Effector memory CD8-positive, alpha-beta T cell (primary cell): Measurements from ENCODE around the gene CBY3.

Source experiments
- ATAC-seq: fragments of 150-1000 bp; cut with Tn5 transposase; replicated peaks from 2 replicates; pipeline ENCODE4 v1.10.0; 2021; ENCODE audit warnings: mild to moderate bottlenecking, moderate library complexity
- DNase-seq, 3 experiments: peaks; one replicate each; pipeline ENCODE4 v3.0.0; 2021
- H3K27ac Mint-ChIP-seq, 2 donors: one replicate each; pipeline ENCODE4 v1.8.0; 2022; ENCODE audit warnings: mild to moderate bottlenecking in 2 of 2, mixed read lengths in 2 of 2, moderate library complexity in 2 of 2
- H3K27me3 Mint-ChIP-seq, 2 donors: one replicate each; pipeline ENCODE4 v1.8.0; 2022; ENCODE audit warnings: mixed read lengths in 2 of 2
- H3K36me3 Mint-ChIP-seq: one replicate; pipeline ENCODE4 v1.8.0; 2022; ENCODE audit warnings: mild to moderate bottlenecking, moderate library complexity, mixed read lengths; ENCODE audit not compliant: insufficient read depth
- H3K4me1 Mint-ChIP-seq, 2 donors: one replicate each; pipeline ENCODE4 v1.8.0; 2022; ENCODE audit warnings: low read depth in 2 of 2, mixed read lengths in 2 of 2
- H3K4me3 Mint-ChIP-seq, 2 donors: one replicate each; pipeline ENCODE4 v1.8.0; 2022; ENCODE audit warnings: mild to moderate bottlenecking in 2 of 2, mixed read lengths in 2 of 2, moderate library complexity in 2 of 2
- H3K9me3 Mint-ChIP-seq, 2 donors: one replicate each; pipeline ENCODE4 v1.8.0; 2022; ENCODE audit warnings: mixed read lengths in 2 of 2
- total RNA-seq, 9 experiments: gene quantifications; one replicate each; lab custom pipeline; 2026; lab: John Stamatoyannopoulos, UW

The CBY3 gene
- total RNA-seq: 0 to 0.48 (median 0.23) reads per million in 9 experiments

- Mint-ChIP-seq H3K36me3 (peaks cover 11% of the 10 kb centered on the region), H3K9me3 (no peaks in the 10 kb centered on the region), H3K4me1 (peaks cover 26 to 34% of the 10 kb centered on the region in 2 donors), H3K27ac (peak within 1 kb of the TSS; percentile 32 to 99), H3K27me3 (no peaks in the 10 kb centered on the region), H3K4me3 (peak within 1 kb of the TSS; percentile 63 to 64)
- ATAC-seq (no peak), DNase-seq (no peak)
Observed at GRCh38 chr5:179680780-179681401, at the start of gene CBY3. Gene CBY3, minus strand, starts transcription at chr5:179681034. Its CDS starts 116 bp downstream, at chr5:179680918.

- Mint-ChIP-seq H3K36me3 (peaks cover 51% of the 10 kb centered on the region), H3K4me1 (peaks cover 16 to 19% of the 10 kb centered on the region in 2 donors)
Observed at GRCh38 chr5:179730356-179730755, 49.5 kb upstream of the CBY3 start.

DNA sequence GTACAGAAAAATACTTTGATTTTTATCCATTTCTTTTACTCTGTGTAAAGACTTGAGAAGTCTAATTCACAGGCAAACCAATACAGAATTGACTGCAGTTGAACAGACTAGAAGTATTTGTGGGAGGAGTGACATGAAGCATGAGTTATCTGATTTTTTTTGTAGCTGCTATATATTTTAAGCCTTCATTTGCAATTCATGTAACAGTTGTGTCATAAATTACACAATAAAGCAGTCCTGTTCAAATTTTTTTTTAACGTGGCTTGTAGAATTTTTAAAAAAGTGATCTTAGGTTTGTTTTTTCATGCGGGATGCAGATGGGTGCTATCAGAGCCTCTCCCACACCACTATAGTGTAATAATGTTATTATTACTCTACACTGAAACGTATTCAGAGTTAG is 48.9 kb upstream of the CBY3 start:
- H3K27ac Mint-ChIP-seq: peak overlapping the region in 1 of 2 donors; percentile 49
- DNase-seq (no peak), ATAC-seq (no peak)
- H3K4me3 Mint-ChIP-seq: no peak overlapping the region
- no peaks in the 10 kb centered on the region for H3K27me3 Mint-ChIP-seq
- H3K9me3 Mint-ChIP-seq: no peaks in the 10 kb centered on the region
- peaks cover 16 to 18% of the 10 kb centered on the region in 2 donors for H3K4me1 Mint-ChIP-seq
- H3K36me3 Mint-ChIP-seq: peaks cover 58% of the 10 kb centered on the region

More at GRCh38 chr5:179730356-179730755, 49.5 kb upstream of the CBY3 start:
- Mint-ChIP-seq H3K27ac (peak overlapping the region in 1 of 2 donors; percentile 49), H3K4me3 (no peak overlapping the region), H3K27me3 (no peaks in the 10 kb centered on the region), H3K9me3 (no peaks in the 10 kb centered on the region)
- DNase-seq (no peak), ATAC-seq (no peak)

- Mint-ChIP-seq H3K27ac (no peak overlapping the region), H3K9me3 (no peaks in the 10 kb centered on the region)
- no peak for ATAC-seq
Observed at GRCh38 chr5:179729303-179729702, 48.5 kb upstream of the CBY3 start.

GRCh38 chr5:179727106-179727505 is 46.3 kb upstream of the CBY3 start:
- no peak overlapping the region for H3K27ac Mint-ChIP-seq

More at GRCh38 chr5:179729303-179729702, 48.5 kb upstream of the CBY3 start:
- DNase-seq: no peak
- Mint-ChIP-seq H3K4me3 (no peak overlapping the region), H3K27me3 (no peaks in the 10 kb centered on the region), H3K4me1 (peaks cover 12 to 14% of the 10 kb centered on the region in 2 donors), H3K36me3 (peaks cover 62% of the 10 kb centered on the region)

GRCh38 chr5:179724163-179724562 is 43.3 kb upstream of the CBY3 start:
- Mint-ChIP-seq H3K27me3 (no peaks in the 10 kb centered on the region), H3K9me3 (no peaks in the 10 kb centered on the region), H3K27ac (peak overlapping the region; percentile 13 to 37), H3K36me3 (peaks cover 95% of the 10 kb centered on the region), H3K4me1 (no peaks in the 10 kb centered on the region), H3K4me3 (no peak overlapping the region)
- DNase-seq (no peak), ATAC-seq (no peak)

More at GRCh38 chr5:179727106-179727505, 46.3 kb upstream of the CBY3 start:
- Mint-ChIP-seq H3K9me3 (no peaks in the 10 kb centered on the region), H3K4me3 (no peak overlapping the region), H3K36me3 (peaks cover 79% of the 10 kb centered on the region), H3K4me1 (peaks cover 6% of the 10 kb centered on the region in 2 donors), H3K27me3 (no peaks in the 10 kb centered on the region)
- DNase-seq (no peak), ATAC-seq (no peak)

- DNase-seq: no peak
- Mint-ChIP-seq H3K9me3 (no peaks in the 10 kb centered on the region), H3K36me3 (peaks cover 87% of the 10 kb centered on the region), H3K4me1 (peaks cover 0 to 4% of the 10 kb centered on the region in 2 donors), H3K27ac (peak overlapping the region in 1 of 2 donors; percentile 62), H3K4me3 (no peak overlapping the region), H3K27me3 (no peaks in the 10 kb centered on the region)
- no peak for ATAC-seq
Observed at GRCh38 chr5:179720222-179720621, 39.4 kb upstream of the CBY3 start.

- Mint-ChIP-seq H3K4me3 (no peak overlapping the region), H3K27ac (peak overlapping the region; percentile 0 to 49), H3K36me3 (peaks cover 91% of the 10 kb centered on the region), H3K9me3 (no peaks in the 10 kb centered on the region), H3K27me3 (no peaks in the 10 kb centered on the region), H3K4me1 (peaks cover 0 to 4% of the 10 kb centered on the region in 2 donors)
- no peak for ATAC-seq
- no peak for DNase-seq
Observed at GRCh38 chr5:179716286-179716685, 35.5 kb upstream of the CBY3 start.

DNA sequence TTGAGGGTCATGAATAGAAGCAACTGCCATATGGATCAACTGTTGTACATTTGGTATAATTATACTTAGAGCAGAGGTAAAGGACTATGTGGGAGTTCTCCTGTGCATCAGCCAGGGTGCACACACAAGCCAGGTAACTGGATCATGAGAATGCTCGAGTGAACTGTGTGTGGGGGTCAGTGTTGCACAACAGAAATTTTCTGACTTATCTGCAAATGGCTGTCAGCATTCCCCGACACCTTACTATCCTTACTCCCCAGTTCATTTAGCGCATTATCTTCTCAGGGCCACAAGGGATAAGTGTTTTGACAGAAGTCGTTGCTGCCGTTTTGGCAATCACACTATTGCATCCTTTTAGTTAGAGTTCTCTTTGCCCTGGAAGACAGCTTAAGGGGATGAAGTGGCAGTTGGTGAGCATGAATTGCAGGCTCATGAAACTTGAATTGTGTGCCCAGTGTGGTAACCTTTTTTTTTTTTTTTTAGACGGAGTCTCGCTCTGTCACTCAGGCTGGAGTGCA is 19.6 kb upstream of the CBY3 start:
- ATAC-seq: no peak
- peak overlapping the region; percentile 98 to 100 for H3K27ac Mint-ChIP-seq
- no peak for DNase-seq
- no peaks in the 10 kb centered on the region for H3K27me3 Mint-ChIP-seq
- peaks cover 41 to 56% of the 10 kb centered on the region in 2 donors for H3K4me1 Mint-ChIP-seq
- peaks cover 48% of the 10 kb centered on the region for H3K36me3 Mint-ChIP-seq
- peak overlapping the region; percentile 95 to 98 for H3K4me3 Mint-ChIP-seq
- H3K9me3 Mint-ChIP-seq: no peaks in the 10 kb centered on the region

DNA sequence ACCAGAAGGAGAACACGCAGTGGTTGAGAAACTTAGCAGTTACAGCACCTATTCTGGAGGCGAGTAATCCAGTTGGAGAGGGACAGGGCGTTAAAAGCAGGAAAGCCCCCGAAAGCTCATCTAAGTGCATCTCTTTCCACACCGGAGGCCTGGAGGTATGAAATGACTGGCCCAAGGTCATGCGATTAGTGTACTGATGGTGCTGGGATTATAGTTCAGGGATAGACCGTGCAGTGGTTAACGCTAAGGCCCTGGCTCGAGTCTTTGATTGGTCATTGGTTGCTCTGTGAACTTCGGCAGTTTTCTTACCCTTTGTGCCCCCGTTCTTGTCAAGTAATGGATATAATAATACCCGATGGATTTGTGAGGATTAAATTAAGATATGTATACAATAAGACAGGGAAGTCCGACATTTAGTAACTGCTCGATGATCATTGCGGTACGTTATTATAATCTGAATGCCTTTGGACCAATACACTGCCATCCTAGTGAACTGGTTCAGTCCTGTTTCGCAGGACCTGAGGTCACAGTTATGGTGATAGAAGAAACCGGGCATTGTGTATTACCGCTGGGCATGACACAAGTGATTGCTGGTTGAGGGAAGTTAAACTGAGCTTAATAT is 18.9 kb upstream of the CBY3 start:
- H3K27ac Mint-ChIP-seq: peak overlapping the region; percentile 98 to 100
- DNase-seq (peak in 2 of 3 experiments; percentile 5 to 27), ATAC-seq (no peak)
- no peaks in the 10 kb centered on the region for H3K27me3 Mint-ChIP-seq
- H3K4me1 Mint-ChIP-seq: peaks cover 39 to 52% of the 10 kb centered on the region in 2 donors
- no peaks in the 10 kb centered on the region for H3K9me3 Mint-ChIP-seq
- peak overlapping the region; percentile 95 to 98 for H3K4me3 Mint-ChIP-seq
- peaks cover 48% of the 10 kb centered on the region for H3K36me3 Mint-ChIP-seq

- H3K9me3 Mint-ChIP-seq: no peaks in the 10 kb centered on the region
- peak within 1 kb of the TSS; percentile 98 to 100 for H3K27ac Mint-ChIP-seq
- DNase-seq: no peak
- no peaks in the 10 kb centered on the region for H3K27me3 Mint-ChIP-seq
- ATAC-seq: no peak
- peak within 1 kb of the TSS; percentile 95 to 98 for H3K4me3 Mint-ChIP-seq
- peaks cover 37 to 50% of the 10 kb centered on the region in 2 donors for H3K4me1 Mint-ChIP-seq
- H3K36me3 Mint-ChIP-seq: peaks cover 42% of the 10 kb centered on the region
Observed at GRCh38 chr5:179698935-179699615, 18.2 kb upstream of the CBY3 start, which contains the start of gene CANX. Gene CANX, plus strand, starts transcription at chr5:179698967. Its CDS starts 6,715 bp downstream, at chr5:179705682.

DNA sequence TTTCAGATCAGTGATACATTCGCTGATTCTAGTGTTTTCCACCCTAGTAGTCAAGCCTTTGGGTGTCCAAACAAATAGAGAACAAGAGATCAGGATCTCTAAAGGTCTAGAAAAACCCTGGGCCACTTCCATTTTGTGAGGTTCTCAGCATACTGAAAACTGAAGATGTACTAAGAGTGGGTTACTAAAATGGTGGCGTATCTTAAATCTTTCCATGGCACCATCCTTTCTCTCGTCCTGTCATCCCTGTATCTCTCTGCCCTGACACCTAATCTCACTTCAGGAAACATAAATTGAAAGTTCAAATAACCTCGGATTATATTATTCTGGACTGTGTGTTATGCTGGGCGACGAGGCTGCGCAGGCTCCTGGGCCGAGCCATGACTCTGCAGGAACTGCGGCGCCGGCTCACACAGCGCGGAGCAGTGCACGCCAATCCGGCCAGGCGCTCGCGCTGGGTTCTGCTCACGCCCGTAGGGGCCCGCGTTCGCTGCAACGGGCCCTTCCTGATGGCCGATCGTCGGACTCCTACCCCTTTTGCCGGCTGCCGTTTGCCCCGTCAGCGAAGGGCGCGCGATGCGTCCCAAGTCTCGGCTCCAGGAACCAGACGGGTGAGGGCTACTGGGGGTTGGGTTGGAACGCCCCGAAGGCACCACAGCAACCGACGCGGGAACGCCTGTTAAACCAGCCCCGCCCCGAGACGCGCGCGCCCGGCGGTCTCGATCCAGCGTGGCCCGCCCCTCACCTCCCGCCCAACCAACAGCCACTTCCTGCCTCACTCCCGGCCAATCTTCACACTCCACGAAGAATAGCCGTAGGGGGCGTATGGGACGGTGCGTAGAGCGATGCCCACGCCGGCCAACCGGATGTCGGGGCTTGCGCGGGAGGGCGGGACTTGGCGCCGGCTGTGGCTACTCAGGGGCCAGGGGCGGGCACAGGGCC is 17.4 kb upstream of the CBY3 start:
- Mint-ChIP-seq H3K36me3 (peaks cover 34% of the 10 kb centered on the region), H3K27me3 (no peaks in the 10 kb centered on the region), H3K27ac (peak overlapping the region; percentile 98 to 100), H3K4me1 (peaks cover 29 to 42% of the 10 kb centered on the region in 2 donors), H3K9me3 (no peaks in the 10 kb centered on the region), H3K4me3 (peak overlapping the region; percentile 95 to 98)
- ATAC-seq (peak; percentile 84), DNase-seq (peak; percentile 98 to 99 (median 99))
